COLO668 (cell line): Measurements from ENCODE around the gene HTR6.
"Not testable (repeated sequence)": the region's sequence is repeated elsewhere in the genome, so short reads cannot be mapped to it uniquely, and the experiment has no call there.

Source experiments
- DNase-seq: peaks from one replicate; lab custom pipeline; 2025; ENCODE audit not compliant: unreplicated experiment; lab: John Stamatoyannopoulos, UW

Gene HTR6

DNA sequence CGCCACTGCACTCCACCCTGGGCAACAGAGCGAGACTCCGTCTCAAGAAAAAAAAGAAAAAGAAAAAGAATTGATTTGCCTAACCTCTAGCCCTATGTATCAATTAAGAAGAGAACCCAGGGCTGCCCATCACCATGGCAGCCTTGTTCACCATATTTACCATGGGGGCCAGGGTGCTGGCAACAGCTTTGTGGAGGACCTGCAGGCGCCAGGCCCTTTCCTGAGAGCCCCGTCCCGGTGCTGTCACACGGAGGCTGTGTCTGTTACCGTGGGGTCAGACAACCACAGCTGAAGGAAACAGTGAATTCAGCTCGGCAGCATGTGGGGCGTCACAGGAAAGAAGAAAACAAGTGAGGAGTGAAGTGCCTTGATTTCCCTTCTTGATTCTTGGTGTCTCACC, 27.1 kb upstream of the HTR6 start:
- DNase-seq, result no peak

DNA sequence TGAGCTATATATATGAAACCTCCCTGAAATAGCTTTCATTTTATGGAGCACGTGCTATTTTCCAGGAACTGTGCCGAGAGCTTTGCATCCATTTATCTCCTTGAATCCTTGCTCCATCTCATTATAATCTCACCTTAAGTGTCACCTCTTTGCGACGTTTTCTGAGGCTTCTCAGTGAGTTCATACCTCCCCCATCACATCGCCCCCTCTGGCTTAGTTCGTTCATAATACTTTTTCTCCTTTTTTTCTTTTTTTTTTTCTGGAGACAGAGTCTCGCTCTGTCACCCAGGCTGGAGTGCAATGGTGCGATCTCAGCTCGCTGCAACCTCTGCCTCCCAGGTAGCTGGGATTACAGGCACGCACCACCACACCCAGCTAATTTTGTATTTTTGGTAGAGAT, 25.4 kb upstream of the HTR6 start:
- not testable (repeated sequence) for DNase-seq

DNA sequence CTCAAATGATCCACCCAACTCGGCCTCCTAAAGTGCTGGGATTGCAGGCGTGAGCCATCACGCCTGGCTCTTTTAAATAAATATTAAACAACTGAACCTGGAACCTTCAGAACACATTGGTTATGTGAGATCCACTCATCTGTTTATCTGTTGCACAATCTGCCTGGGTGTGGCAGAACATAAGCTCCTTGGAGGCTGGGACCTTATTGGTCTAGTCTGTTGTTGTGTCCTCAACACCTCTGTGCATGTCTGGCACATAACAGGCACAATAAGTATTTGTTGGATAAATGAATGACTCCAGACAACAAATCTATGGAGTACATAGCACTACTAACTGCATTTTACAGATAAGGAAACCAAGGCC, 24.7 kb upstream of the HTR6 start:
- no peak for DNase-seq

DNA sequence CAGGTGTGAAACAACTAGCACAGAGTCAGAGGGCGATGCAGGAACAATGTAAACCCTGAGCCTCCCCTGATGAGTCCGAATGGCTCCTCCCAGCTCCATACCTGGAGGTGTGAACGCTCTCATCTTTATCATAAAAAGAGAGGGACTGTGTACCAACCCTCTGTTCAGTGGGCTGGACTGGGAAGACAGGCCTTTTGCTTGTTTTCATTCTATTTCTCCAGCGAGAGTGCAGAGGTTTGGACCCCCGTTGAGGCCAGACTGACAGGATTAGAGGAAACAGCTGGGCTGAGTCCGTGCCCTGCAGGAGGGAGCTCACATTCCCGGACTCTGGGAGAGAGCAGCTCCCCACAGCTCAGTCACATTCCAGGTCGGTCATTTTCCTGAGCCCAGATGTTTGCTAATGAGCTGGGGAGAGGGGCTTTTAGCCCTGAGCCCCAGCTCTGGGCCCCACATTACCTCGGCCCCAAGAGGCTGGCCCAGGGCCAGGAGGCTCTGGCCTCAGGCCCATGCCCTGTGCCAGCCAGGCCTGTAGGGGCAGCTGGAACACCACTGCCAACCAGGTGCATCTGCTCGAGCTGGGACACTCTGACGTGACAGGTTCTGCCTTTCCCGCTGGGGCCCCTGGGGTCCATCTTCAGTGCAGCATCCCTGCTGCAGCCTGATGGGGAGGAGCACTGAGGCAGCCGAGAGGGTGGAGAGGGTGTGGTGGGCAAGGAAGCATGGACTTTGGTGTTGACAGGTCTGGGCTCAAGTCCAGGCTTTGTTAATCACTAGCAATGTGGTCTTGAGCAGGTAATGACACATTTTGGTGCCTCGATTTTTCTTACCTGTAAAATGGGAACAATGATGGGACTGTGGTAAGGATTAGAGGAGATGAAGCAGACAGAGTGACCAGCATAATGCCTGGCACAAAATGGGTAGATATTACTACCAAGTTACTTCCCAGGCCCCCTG, 24.0 kb upstream of the HTR6 start:
- peak; percentile 89 for DNase-seq

DNA sequence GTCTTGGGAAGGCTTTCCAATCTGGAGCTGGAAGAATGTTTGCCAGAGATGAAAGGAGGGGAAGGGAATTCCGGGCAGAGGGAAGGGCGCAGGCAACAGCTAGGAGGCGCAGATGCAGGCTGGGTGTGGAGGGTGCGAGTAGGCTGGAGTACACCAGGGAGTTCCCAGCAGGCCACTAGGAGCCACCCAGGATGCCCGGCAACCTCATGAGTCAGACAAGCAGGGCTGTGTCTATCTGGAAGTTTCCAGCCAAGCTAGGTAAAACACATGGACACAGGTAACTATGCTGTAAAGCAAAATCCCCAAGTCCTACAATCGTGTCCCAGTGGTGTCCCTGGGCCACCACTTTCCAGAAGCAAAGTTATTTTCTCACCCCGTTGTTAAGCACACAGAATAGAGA, 21.6 kb upstream of the HTR6 start:
- peak; percentile 76 for DNase-seq

DNA sequence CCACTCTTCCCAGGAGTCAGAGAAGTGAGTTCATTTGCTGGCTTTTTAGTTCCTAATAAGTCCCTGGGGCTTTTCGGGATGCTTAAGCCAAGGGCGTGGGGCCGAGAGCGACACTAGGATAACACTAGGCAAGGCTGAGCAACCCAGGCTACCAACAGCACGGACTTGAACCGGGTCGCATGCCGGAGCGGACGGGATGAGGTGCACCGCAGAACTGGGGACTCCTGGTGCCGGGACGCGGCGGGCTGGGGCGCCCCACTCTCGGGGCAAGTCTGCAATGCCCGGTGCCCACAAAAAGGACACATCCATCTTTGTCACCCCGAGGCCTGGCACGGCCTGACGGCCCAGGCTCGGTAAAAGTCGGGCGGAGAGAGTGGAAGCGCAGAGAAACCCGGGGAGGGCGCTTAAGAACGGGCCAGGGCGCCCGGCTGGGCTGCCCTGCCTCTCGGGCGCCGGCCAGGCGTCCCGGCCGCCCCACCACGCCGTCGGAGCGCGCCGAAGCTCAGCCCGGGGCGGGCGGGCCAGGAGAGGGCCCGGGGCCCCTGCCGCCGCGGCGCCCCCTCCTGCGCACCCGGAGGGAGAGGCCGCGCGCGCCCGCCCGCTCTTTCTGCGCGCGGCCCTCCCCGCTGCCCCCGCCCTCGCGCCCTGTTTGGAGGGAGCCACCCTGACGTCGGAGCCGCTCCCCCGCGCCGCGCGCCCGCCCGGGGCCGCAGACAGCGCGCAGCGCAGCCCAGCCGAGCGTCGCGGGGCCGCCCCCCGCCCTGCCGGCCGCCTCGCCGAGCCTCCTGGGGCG, 20.9 kb upstream of the HTR6 start, which contains the start of gene NBL1:
Gene NBL1, plus strand, starts transcription at position 710 of the 793 bp plus-strand sequence. CDS start 10,720 bp downstream, outside the sequence.
- DNase-seq, result peak; percentile 86

DNA sequence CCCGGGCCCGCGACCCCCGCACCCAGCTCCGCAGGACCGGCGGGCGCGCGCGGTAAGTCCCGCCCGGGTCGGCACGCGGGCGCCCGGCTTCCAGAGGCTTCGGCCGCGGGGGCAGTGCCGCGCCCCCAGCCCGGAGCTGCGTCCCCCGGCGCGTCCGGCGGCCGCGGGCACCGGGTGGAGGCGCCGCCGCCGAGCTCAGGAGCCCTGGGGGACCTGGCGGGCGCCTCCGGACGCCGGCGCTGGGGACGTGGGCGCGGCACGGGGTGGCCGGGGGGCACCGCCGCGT, 20.3 kb upstream of the HTR6 start:
- peak; percentile 80 for DNase-seq

DNA sequence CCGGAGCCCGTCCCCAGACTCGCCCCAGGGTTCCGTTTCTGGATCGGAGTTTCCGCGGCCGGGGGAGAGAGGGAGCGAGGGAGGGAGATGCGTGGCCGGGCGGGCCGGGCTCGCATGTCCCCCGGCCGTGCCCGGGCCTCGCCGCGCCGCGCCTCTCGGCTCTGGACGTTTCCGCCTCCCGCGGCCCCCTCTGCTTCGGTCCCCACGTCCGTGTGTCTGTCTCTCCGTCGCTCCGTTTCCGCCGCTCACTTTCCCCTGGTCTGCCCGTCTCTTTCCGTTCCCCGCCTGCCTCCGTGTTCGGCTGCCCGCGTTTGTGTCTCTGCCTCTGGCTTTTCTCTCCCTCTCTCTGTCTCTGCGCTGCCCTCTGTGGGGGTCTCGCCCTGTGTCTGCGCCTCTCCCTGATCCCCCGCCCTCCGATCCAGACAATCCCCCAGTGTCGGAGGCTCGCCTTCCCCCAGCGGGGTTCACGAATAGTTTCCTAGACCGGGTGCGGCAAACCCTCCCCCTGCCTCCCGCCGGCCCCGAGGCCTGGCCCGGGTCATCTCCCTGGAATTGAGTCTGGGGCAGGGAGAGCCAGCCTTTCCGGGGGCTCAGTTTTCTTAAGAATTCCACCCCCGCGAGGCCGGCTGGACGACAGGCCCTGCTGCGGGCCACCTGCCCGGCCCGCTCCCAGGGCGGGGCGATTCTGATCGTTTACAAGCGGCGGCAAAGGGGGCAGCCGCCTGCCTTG, 19.8 kb upstream of the HTR6 start:
- DNase-seq, result peak; percentile 82

DNA sequence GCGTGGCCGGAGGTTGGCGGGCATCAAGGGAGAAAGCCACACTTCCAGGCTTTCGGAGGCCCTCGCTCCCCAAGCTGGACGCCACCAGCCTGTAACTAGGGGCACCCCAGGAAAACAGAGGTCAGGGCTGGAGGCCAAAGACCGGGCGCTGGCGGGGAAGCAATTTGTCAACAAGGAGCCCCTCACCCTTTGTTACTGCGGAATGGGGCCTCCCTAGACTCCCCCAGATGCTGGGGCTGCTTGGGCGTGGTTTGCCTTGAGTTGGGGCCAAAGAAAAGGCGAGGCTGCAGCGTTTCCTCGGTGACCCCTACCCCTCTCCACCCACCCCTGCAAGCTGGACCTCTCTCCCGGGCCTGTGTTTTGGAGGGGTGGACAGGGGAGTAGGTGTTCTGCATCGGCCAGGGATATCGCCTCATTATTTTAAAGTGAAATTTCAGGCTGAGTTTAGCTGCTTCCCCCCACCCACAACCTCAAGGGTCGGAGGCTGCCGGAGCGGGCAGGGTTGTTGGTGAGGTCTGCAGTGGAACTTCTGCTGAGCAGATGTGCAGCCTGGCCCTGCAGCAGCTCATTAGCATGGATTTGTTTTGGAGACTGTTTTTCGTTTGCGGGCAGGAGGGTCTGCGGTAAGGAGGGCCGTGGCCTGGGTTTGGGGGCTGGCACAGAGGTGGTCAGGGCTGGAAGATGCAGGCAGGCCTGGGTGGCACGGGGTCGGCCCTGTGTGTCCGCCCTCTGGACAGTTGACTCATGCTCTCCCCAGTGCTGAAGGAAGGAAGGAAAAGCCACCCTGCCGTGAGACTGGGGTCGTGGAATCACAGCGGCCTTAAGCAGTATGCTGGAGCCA, 19.0 kb upstream of the HTR6 start:
- DNase-seq, result no peak

DNA sequence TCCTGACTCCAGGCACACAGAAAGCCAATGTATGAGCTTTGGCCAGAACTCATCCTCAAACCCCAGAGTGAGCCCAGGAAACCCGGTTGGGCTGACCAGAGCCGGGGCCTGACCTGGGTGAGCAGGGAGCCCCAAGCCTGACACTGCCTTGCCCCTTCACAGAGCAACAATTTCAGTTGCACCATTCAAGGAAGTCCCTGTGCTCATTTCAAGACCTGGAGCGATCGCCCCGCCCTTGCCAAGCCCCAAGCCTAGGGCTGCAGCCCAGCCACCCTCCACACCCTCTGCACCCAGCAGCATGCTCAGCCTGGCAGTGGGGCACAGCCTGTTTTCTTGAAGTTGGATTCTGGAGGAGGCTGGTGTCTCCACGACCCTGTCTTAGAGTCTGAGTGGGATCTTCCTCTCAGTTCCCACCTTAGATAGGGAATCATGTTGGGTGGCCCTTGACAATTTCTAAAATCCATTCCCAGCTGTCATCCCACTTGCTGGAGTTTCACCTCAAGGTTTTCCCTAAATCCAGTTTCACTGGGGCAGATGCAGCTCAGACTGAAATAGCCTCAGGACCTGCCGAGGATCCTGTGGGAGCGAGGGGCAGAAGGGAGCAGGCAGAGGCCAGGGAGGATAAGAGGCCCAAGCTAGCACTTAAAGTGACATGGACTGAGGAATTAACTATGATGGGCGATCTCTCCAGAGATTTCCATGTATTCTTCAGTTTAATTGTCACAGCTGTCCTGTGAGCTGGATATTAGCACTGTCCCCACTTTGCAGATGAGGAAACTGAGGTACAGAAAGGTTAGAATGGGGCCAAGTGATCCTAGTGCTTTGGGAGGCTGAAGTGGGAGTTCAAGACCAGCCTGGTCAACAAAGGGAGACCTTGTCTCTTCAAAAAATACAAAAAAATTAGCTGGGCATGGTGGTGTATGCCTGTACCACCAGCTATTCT, 18.0 kb upstream of the HTR6 start:
- DNase-seq, result no peak

DNA sequence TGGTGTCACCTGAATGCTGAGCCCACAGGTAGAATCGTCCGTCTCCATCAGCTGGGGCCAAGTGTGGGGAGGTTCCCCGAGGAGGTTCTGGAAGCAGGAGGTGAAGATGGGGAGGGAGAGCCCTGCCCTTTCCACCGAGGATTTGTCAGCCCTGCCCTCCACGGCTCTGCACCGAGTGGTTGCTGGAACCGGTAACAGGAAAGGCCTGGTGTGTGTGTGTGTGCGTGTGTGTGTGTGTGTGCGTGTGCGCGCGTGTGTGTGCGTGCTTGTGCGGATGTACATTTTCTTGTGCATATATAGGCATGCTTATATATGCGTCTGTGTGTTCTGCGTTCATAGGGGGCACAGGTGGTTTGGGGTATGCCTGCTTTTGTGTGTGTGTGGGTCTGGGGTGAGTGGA, 17.0 kb upstream of the HTR6 start:
- DNase-seq, result no peak

DNA sequence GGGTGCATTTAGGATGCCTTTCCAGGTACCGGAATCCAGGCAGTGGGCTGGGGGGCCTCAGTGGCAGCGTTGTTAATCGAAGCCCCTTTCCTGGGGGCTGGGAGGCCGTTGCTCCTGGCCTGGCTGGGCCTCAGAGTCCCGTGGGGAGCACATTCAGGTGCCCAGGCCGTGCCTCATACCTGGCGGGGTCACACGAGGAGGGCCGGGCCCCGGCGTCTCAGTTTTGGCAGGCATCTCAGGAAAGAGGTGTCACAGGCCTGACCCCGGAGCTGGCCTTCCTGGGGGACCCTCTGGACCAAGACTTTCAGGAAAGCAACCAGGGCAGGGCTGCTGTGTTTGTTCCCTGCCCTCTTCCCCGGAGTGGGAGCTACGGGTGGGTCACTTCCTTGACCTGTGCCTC, 16.4 kb upstream of the HTR6 start:
- no peak for DNase-seq

DNA sequence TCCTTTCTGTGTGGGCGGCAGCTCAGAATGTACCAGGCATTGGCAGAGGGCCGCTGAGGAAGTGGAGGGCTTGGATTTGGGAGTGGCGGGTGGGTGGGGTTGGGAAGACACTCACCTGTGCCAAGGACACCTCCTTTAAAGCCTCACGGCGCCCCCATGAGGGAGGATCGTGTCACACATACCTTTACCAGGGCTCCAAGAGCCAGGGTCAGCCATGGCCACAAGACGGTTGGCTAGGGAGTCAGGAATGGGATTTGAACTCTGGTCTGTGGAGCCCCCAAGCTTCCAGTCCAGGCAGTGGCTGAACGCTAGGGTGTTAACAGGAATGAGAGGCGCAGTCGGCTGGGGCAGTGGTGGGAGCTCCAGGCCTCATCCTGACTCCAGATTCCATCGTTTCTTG, 16.0 kb upstream of the HTR6 start:
- peak; percentile 66 for DNase-seq

DNA sequence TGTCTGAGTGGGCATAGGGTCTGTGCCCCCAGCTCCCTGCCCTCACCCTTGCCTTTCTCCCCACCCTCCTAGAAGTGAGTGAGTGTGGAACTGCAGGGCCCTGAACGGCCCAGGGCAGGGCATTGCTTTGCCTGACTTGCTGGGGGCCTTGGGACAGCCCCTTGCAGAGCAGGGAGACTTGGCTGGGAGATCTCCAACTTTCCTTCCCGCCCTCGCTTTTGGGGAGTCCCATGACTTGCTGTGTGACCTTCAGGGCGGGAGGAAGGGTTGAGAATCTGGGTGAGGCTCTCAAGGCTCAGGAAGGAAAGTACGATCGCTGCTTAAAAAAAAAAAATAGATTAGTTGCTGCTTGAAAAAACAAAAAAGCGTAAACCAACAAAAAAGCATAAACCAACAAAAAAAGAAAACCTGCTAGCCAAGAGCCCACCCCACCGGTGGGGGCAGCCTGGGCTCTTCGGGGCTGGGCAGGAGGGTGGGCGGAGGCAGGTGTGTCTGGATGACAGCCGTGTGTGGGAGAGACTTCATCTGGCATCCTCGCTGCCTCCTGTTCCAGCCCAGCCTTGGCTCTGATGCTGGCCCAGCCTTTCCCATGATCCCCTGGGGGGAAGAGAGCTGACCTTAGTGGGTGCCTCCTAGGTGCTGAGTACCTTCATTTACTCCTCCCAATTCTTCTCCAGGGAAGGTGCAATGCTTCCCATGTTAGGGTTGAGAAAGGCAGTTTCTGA, 14.1 kb upstream of the HTR6 start:
- DNase-seq, result no peak

DNA sequence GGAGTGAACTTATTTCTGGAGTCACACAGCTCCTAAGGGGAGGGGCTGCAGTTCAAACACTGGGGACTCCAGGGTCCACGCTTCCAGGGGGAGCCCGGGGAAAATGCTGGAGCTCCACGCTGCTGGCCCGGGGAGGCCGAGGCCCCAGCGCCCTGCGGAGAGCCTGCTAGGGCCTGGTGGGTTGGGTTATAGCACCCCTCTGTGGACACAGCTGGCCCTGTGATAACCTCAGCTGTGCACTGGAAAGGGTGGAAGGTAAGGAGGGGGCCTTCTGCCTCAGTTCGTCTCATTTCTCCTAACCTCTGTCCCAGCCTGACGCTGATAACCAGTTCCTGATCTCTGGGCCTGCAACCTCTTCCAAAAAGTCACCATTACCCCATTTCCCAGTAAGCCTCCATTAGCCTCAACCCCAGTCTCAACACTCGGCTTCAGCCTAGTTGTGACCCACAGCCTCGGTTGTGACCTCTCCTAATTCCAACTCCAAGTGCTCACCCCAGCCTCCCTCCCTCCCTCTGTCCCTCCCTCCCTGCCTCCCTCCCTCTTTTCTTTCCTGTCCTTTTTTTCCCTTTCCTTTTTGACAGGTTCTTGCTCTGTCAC, 13.4 kb upstream of the HTR6 start:
- peak; percentile 77 for DNase-seq

DNA sequence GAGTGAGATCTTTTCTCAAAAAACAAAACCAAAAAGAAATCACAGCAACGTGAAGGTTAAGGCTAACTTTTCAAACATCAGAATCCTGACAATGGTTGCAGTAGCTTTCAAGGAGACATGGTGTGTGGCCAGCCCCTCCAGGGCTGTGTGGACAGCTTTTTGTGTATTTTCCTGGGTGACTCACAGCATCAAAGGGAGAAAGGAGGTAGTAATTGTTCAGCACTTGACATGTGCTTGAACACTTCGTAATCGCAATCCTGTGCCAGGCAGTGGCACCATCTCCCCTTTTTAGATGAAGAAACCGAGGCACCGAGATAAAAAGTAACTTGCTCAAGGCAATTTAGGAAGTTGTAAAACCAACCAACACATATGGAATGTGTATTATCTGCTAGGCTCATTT, 10.3 kb upstream of the HTR6 start:
- no peak for DNase-seq

DNA sequence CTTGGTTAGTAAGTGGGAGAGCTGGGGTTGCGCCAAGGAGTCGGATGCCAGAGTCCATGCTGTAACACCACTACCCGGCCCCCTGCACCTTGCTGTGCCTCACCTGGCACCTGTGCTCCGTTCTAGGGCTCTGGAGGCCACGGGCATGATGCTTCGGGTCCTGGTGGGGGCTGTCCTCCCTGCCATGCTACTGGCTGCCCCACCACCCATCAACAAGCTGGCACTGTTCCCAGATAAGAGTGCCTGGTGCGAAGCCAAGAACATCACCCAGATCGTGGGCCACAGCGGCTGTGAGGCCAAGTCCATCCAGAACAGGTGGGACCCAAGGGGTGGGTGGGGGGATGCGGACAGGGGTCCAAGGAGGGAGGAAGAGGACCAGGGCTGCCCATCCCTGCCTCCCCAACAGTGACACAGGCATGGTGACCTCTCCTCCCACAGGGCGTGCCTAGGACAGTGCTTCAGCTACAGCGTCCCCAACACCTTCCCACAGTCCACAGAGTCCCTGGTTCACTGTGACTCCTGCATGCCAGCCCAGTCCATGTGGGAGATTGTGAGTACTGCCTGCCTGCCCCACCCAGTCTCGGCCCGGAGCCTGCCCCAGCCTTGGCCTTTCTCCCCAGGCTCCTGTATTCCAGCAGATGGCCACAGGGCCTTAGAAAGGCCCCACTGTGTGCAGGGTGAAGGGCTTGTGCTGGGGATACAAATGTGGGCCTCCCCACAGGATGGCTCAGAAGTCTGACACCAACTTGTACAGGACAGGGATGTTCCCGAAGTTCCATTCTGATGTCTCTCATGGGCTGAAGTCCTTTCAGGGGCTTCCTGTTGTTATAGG, 9.6 kb upstream of the HTR6 start:
- no peak for DNase-seq

DNA sequence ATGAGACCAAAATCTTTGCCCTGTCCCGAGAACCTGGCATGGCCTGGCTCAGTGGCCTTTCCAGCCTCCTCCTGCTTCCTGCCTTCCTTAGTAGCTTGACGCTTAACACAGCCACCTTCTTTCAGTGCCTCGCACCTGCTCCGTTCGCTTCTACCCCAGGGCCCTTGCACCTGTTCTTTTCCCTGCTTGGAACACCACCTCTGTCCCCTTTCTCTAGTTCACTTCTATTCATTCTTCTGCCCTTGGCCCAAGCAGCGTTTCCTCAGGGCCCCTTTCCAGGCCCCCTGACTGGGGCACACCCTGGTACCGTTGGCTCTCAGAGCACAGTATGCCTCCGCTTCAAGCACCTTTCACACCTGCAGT, 9.0 kb upstream of the HTR6 start:
- no peak for DNase-seq
